GM21381 (cell line): ENCODE data around the gene NGEF.

ENCODE experiments used
- ATAC-seq: cut with Tn5 transposase; IDR thresholded peaks from one replicate; pipeline ENCODE4 v1.9.1; 2021; ENCODE audit warnings: mild to moderate bottlenecking, moderate library complexity; ENCODE audit not compliant: unreplicated experiment

NGEF gene

DNA sequence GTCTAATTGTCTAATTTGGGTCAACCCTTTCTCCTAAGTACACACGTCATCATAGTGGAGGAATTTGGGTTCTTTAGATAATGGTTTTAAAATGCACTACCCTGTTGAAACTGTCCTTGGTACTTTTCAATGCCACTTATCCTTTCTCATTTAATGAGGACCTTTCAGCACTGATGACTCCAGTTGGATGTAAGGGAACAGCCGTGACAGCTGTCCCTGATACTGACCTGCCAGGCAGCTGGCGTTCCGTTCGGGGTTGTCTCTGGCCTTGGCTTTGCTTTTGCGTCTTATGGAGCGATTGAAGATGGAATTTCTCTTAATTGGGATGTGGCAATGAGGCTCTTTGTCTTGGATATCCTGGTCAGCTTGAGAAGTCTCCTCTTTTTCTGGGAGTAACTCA lies 38.7 kb downstream of the NGEF start:
- no peak for ATAC-seq

DNA sequence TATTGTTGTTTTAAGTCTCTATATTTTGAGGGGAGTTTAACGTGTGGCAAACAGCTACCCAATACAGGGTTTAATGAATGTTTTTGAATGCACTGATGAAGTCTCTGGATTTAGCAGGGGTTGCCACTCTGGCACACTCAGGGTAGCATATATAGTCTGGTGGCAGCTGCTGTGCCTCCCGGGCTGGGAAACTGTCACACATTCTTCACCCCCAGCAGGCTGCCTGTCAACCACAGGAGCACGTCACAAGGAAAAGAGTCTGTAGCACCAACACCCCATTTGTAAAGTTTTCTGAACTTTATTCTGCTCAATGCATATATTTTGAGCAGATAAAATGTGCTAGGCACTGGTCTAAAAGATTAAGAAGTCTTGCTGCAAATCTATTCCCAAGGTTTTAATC lies 39.3 kb downstream of the NGEF start:
- no peak for ATAC-seq

- ATAC-seq: no peak
Measured at GRCh38 chr2:232973011-232973735, 39.9 kb downstream of the NGEF start.

GRCh38 chr2:232971744-232972143 lies 41.3 kb downstream of the NGEF start:
- ATAC-seq: no peak

GRCh38 chr2:232970051-232970450 lies 43.0 kb downstream of the NGEF start:
- no peak for ATAC-seq

DNA sequence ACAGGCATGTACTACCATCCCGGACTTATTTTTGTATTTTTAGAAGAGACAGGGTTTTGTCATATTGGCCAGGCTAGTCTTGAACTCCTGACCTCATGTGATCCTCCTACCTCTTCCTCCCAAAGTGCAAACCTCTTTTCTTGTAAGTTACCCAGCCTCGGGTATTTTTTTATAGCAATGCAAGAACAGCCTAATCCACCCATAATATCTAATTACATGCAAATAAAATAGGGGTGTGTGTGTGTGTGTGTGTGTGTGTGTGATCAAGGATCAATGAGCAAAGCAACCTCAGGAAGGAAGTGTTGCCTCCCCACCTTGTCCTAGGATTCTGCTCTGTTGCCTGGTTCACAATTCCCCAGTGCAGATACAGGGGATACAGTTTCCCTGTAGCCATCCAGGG lies 45.6 kb downstream of the NGEF start:
- no peak for ATAC-seq

- ATAC-seq: no peak
Measured at GRCh38 chr2:232966122-232966521, 46.9 kb downstream of the NGEF start.

GRCh38 chr2:232963913-232964312 lies 49.1 kb downstream of the NGEF start:
- ATAC-seq: no peak

GRCh38 chr2:232960862-232961261 lies 52.2 kb downstream of the NGEF start:
- no peak for ATAC-seq

DNA sequence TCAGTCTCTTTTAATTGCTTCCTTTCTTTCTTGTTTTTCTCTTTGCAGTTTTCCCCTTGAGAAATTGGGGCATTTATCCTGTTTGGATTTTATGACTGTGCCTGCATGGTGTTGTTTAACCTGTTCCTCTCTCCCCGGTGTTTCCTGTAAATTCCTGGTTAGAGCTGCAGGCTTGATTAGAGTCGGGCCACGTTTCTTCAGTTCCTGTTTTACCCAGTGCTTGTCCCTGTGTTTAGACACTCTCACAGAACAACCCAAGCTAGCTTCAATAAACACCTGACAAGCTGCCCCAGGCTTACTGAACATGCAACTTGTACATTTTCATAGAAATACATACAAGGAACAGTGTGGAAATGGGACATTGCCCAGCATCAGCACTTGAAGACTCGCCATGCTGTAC lies 53.9 kb downstream of the NGEF start:
- no peak for ATAC-seq

DNA sequence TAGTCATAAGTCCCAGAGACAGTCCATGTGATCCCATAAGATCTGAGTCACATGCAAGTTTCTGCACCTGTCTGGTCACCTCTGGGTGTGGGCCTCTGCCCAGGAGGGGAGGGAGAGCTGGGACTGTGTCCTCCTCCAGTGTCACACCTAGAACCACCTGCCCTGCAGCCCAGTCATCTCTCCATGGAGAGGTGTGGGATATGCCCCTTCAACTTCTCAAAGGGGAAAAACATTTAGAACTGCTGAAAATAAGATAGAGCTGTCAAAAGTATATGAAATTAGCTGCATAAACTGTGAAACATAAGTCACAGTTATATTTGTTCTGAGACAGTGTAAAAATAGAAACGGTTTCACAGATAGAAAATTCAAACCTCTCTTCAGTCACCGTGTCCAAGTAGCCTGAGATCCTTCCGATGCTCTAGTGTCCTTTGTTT lies 55.4 kb downstream of the NGEF start:
- ATAC-seq: no peak

- ATAC-seq: no peak
Measured at GRCh38 chr2:232955856-232956255, 57.2 kb downstream of the NGEF start.

GRCh38 chr2:232954691-232955090 lies 58.4 kb downstream of the NGEF start:
- ATAC-seq: no peak

DNA sequence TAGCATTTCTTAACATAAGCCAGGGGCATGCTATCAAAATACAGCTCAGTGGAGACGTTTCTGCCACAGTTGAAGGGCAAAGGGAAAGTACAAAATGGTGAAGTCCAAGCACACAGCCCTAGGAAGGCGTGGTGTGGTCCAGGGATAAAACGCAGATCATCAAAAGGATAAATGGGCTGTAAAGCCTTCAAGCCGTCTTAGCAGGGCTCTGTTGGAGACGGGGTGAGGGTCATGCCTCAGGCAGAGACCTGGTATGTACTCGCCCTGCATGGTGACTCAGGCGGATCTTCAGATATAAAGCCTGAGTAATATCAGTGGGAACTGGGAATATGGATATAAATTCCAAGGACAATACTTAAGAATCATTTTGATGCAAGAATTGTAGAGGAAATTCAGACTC lies 61.2 kb downstream of the NGEF start:
- ATAC-seq: no peak

- ATAC-seq: no peak
Measured at GRCh38 chr2:232951181-232951580, 61.9 kb downstream of the NGEF start.

GRCh38 chr2:232950751-232951150 lies 62.3 kb downstream of the NGEF start:
- ATAC-seq: no peak

DNA sequence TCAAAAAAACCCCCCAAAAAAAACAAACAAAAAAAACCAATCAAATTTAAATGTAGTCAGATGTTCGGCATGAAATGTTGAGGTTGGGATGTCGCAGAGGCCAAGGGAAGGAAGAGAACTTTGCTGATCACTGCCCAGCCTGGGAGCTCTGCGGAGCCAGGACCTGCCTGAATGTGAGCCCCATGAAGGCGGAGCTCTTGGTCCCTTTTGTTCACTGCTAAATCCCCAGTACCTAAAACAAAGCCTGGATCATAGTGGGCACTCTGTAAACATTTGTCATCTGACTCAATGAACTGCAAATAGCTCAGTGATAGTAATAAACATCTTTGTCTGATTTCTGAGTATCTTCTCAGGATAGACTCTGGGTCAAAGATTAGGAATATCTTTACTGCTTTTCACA lies 64.0 kb downstream of the NGEF start:
- no peak for ATAC-seq

DNA sequence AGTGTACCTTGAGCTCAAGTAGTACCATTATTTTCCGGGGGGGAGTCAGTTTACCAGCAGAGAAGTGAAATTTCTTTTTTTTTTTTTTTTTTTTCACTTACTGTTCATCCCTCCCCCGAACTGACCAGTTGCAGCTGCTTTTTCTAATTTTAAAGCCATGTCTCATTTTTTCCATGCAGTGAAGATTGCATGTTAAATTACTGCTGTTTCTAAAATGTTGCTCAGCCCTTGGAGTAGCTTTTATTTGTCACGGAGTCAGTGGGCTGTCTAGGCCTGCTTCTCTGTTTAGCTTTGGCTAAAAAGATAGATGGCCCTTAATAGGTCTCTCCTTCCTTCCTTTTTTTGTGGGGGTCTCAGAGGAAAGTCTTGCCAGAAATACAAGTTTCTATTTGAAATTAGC lies 70.2 kb downstream of the NGEF start:
- ATAC-seq: no peak

DNA sequence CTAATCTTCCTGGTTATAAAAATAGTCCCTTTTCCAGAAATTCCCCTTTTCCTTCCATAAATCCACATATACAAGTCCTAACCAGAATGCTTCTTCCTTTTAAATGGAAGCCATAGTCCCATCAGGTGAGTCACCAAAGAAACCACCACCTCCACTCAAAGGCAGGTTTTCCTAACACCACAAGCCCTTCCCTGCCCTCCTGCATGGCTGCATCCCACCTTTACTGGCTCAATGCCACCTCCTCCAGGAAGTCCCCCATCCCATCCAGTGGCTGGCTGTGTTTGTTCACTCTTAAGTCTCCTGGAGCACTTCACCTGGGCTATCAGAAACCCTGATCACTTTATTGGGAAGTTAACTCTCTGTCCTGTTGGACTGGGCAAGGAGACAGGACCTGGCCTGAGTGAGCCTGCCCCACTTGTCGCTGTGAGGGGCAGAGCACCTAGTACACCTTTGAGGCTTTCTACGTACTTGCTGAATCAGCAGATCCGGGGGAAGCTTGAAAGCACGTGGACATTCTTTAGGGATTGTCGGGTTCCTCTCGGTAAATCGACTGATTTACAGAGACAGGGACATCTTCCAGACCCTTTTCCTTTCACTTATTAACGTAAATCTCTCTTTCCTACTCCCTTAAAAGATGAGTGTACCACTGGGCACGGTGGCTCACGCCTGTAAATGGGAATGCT lies 71.0 kb downstream of the NGEF start:
- ATAC-seq: no peak

- ATAC-seq: no peak
Measured at GRCh38 chr2:232941400-232941799, 71.7 kb downstream of the NGEF start.

DNA sequence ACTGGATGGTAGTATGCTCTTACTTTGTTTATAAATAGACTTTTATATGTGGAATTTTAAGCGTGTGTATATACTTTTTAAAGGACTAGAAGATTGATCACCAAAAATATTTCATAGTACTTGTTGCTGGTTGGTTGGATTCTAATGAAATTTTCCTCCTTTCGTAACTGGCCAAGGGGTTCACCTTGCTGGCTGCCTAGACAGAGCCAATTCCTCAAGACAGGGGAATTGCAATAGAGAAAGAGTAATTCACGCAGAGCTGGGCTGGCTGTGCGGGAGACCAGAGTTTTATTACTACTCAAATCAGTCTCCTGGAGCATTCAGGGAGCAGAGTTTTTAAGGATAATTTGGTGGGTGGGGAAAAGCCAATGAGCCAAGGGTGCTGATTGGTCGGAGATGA lies 72.3 kb downstream of the NGEF start:
- ATAC-seq: no peak

- no peak for ATAC-seq
Measured at GRCh38 chr2:232937278-232937906, 75.7 kb downstream of the NGEF start.
